ENCODE results near the gene LRP8.

The LRP8 gene

DNA sequence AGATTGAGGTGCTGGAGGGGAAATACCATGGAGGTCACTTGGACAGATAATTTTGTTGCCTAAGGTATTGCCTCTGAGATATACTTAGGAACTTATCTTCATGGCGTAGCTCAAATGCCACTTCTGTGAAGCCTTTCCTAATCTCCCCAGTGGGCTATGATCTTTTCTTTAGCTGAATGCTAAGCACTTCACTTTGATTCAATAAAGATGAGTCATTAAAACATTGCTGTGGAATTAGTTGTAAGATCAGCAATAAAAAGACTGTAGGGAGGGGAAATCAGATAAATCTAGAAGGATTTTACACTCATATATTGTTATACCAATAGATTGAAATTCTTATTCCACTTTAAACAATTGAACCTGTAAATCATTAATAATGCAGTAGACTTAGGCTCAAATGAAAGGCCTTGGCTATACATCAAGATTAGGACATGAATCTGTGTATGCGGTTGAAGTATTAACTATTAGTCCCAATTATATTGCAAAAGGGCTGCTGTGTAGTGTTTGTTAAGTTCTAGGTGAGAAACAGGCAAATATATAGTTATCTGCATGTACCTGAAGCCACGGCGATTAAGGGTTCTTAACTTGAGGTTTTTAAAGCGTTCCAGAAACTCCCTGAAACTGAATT is 70.3 kb downstream of the LRP8 start:
- no peaks in the 10 kb centered on the region for H3K27me3 ChIP-seq (replicated peaks; ENCODE audit: control insufficient read depth, insufficient read depth, low read length)
- peaks cover 34% of the 10 kb centered on the region for H3K36me3 ChIP-seq (ENCODE audit: control insufficient read depth, insufficient read depth, low read length)
- H3K4me3 ChIP-seq (replicated peaks; ENCODE audit: low read depth, low read length) = no peak overlapping the region
- no peak for DNase-seq (ENCODE audit: extremely low read depth, insufficient read length)
- TF ChIP-seq, protein P1, sequence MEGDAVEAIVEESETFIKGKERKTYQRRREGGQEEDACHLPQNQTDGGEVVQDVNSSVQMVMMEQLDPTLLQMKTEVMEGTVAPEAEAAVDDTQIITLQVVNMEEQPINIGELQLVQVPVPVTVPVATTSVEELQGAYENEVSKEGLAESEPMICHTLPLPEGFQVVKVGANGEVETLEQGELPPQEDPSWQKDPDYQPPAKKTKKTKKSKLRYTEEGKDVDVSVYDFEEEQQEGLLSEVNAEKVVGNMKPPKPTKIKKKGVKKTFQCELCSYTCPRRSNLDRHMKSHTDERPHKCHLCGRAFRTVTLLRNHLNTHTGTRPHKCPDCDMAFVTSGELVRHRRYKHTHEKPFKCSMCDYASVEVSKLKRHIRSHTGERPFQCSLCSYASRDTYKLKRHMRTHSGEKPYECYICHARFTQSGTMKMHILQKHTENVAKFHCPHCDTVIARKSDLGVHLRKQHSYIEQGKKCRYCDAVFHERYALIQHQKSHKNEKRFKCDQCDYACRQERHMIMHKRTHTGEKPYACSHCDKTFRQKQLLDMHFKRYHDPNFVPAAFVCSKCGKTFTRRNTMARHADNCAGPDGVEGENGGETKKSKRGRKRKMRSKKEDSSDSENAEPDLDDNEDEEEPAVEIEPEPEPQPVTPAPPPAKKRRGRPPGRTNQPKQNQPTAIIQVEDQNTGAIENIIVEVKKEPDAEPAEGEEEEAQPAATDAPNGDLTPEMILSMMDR (IDR thresholded peaks at IDR 0.05; ENCODE audit: insufficient read depth, low read length, poor library complexity, severe bottlenecking) = no peak

DNA sequence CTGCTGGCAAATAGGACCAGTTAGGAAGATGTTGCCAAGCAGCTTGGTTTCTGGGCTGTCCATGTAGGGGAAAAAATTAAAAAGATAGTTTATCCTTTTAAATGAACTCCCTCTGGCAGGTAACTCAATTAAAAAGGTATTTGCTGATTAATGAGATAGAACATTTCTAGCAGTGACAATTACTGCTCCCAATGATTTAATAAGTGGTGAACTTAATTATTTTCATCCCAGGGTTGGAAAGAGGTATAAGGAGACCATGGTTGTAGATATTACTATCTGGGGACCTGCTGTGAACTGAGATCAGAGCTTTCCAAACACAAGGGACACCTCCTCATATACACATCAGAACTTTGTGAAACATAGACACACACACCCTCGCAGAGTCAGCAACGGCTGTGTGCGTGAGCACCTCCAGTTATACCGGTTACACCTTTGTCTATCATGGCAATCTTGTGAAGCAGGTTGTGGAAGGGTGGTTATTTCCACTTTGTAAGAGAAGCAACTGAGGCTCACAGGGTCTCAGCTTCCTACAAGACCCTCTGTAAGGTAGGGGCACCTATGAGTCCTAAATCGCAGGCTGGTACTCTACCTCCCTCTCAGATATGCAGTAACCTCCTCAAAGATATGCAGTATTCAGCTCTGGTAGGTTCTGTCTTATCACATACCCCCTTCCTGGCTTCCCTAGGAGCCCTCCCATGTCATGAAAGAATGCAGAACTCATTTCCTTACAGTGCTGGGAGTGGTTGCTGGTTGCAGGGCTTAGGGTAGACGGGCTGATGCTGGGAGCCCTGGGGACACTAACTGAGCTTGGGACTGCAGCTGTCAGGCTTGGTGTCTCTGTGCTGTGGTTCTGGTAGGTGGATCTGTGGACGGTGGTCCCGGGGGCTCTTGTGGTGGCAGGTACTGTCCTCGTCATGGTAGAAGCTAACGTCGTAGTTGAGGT is 71.1 kb downstream of the LRP8 start:
- H3K27me3 ChIP-seq (replicated peaks; ENCODE audit: control insufficient read depth, insufficient read depth, low read length) = no peaks in the 10 kb centered on the region
- TF ChIP-seq, protein P1 (IDR thresholded peaks at IDR 0.05; ENCODE audit: insufficient read depth, low read length, poor library complexity, severe bottlenecking) = no peak
- H3K4me3 ChIP-seq (replicated peaks; ENCODE audit: low read depth, low read length) = no peak overlapping the region
- H3K36me3 ChIP-seq (ENCODE audit: control insufficient read depth, insufficient read depth, low read length) = peaks cover 28% of the 10 kb centered on the region
- DNase-seq (ENCODE audit: extremely low read depth, insufficient read length) = no peak

DNA sequence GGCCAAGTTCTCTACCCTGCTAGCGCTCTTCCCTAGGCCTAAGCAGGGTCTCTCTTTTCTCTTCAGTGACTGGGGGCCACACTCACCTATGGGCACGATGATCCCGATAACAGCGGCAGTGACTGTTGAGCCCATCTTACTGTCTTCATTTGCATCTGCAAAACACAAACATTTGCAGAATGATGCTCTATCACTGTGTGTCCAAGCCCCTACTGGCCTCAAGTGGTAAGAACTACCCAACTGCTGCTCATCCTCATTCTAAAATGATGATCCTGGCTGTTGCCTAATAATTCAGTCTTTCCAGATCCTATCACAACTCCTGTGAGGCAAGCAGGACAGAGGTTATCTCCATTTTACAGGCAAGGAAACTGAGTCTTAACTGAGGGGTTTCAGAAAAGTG is 72.8 kb downstream of the LRP8 start:
- peaks cover 27% of the 10 kb centered on the region for H3K36me3 ChIP-seq (ENCODE audit: control insufficient read depth, insufficient read depth, low read length)

DNA sequence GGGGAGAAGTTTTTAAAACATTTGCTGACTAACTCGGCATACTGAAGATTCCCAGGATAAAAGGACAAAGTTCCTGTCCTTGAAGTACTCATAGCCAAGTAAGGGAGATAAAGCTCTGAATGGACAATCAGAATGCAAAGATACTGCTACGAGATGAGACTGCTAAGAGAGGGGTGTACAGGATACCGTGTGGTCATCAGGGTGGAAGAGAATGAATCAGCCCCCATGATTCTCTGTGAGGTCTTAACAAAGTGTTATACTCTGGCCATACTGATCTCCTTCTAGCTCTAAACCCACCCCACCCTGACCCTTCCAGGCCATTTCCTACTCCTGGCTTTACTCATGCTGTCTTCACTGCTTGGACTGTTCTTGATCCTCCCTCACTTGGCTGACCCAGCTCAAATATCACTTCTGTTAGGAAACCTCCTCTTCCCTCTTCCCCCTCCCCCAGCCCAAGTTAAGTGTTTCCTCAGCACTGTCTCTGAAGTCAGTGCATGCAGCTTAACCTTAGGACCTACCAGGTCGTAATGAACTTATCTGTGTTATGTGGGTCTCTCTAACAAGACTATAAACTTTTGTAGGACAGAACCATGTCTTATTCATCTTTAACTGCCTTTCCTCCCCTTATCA is 73.7 kb downstream of the LRP8 start:
- H3K27me3 ChIP-seq (replicated peaks; ENCODE audit: control insufficient read depth, insufficient read depth, low read length) = no peaks in the 10 kb centered on the region
- no peak overlapping the region for H3K4me3 ChIP-seq (replicated peaks; ENCODE audit: low read depth, low read length)
- peaks cover 28% of the 10 kb centered on the region for H3K36me3 ChIP-seq (ENCODE audit: control insufficient read depth, insufficient read depth, low read length)
- TF ChIP-seq, protein P1 (IDR thresholded peaks at IDR 0.05; ENCODE audit: insufficient read depth, low read length, poor library complexity, severe bottlenecking) = no peak
- DNase-seq (ENCODE audit: extremely low read depth, insufficient read length) = no peak

More for the DNA sequence above, 72.8 kb downstream of the LRP8 start:
- no peaks in the 10 kb centered on the region for H3K27me3 ChIP-seq (replicated peaks; ENCODE audit: control insufficient read depth, insufficient read depth, low read length)
- no peak overlapping the region for H3K4me3 ChIP-seq (replicated peaks; ENCODE audit: low read depth, low read length)
- TF ChIP-seq, protein P1 (IDR thresholded peaks at IDR 0.05; ENCODE audit: insufficient read depth, low read length, poor library complexity, severe bottlenecking) = no peak
- DNase-seq (ENCODE audit: extremely low read depth, insufficient read length) = no peak

DNA sequence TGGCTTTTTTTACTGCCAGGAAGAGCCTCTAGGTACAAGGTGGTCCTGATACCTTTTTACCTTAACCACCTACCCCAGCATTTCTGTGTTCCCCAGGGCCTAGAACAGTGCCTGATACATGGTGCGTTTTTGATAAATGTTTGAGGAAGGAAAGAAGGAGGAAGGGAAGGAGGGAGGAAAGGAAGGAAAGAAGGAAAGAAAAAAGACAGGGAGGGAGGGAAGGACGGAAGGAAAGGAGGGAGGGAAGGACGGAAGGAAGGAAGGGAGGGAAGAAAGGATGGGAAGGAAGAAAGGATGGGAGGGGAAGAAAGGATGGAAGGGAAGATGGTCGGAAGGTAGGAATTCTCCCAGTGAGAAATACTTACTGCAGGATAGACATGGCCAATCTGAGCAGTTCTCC is 77.5 kb downstream of the LRP8 start:
- TF ChIP-seq, protein P1 (IDR thresholded peaks at IDR 0.05; ENCODE audit: insufficient read depth, low read length, poor library complexity, severe bottlenecking) = no peak
- peaks cover 19% of the 10 kb centered on the region for H3K36me3 ChIP-seq (ENCODE audit: control insufficient read depth, insufficient read depth, low read length)
- no peak overlapping the region for H3K4me3 ChIP-seq (replicated peaks; ENCODE audit: low read depth, low read length)

More for the DNA sequence above, 77.5 kb downstream of the LRP8 start:
- DNase-seq (ENCODE audit: extremely low read depth, insufficient read length) = no peak
- H3K27me3 ChIP-seq (replicated peaks; ENCODE audit: control insufficient read depth, insufficient read depth, low read length) = no peaks in the 10 kb centered on the region
